Endothelial cell of umbilical vein (primary cell): ENCODE data around the gene CIPC. TPM values are rescaled to one million over a fixed set of nuclear protein-coding genes. Genes with fewer than 3 reads are reported as not detected.

ENCODE experiments used
- BruUV-seq: library from RNA; stranded (reverse); fragments of 400-500 nt; replicated peaks from 2 replicates; lab custom pipeline; 2021; lab: Mats Ljungman, UMichigan
- CTCF ChIA-PET: fragments of 300-600, 350-600 bp; sonication (Branson Sonifier 250); formaldehyde crosslinking; loops from one replicate; lab custom pipeline; 2021; ENCODE audit warnings: antibody characterized with exemption, inconsistent platforms; lab: Charles Lee
- POLR2A ChIA-PET: fragments of 300-600, 350-600 bp; sonication (Branson Sonifier 250); formaldehyde crosslinking; loops from one replicate; lab custom pipeline; 2021; ENCODE audit warnings: antibody characterized with exemption, inconsistent platforms; lab: Charles Lee
- DNase-seq: peaks from one replicate; pipeline ENCODE4 v3.0.0-alpha.2; 2011; ENCODE audit warnings: low read depth, low spot score
- FAIRE-seq: peaks from 2 replicates; lab custom pipeline; 2011; peaks lifted over from hg19 to GRCh38; lab: Jason Lieb, UNC
- H2AFZ ChIP-seq: 2 replicates; pipeline ENCODE4 v1.6.0; 2012; ENCODE audit warnings: low read depth, low read length, control low read depth, inconsistent platforms
- H3K27ac ChIP-seq: 2 replicates; pipeline ENCODE4 v1.5.1; 2011; ENCODE audit warnings: low read depth, mild to moderate bottlenecking, control low read depth, low read length, moderate library complexity; ENCODE audit not compliant: insufficient read depth
- H3K27me3 ChIP-seq, 2 experiments: 2 replicates each; pipeline versions ENCODE4 v1.6.0 to v1.6.1; 2011; ENCODE audit warnings: low read length in 2 of 2, mixed read lengths in 1 of 2; ENCODE audit not compliant: control insufficient read depth in 2 of 2, insufficient read depth in 2 of 2
- H3K36me3 ChIP-seq, 2 experiments: 2 replicates in 1 of 2; 3 replicates in 1 of 2; pipeline ENCODE4 v1.5.1; 2011; ENCODE audit warnings: low read length in 2 of 2, mild to moderate bottlenecking in 1 of 2, moderate library complexity in 1 of 2; ENCODE audit not compliant: control insufficient read depth in 2 of 2, insufficient read depth in 2 of 2; ENCODE audit errors: extremely low read depth in 1 of 2
- H3K4me1 ChIP-seq: 3 replicates; pipeline ENCODE4 v1.5.1; 2011; ENCODE audit warnings: mild to moderate bottlenecking, low read length; ENCODE audit not compliant: control insufficient read depth, insufficient read depth; ENCODE audit errors: extremely low read depth
- H3K4me2 ChIP-seq: 2 replicates; pipeline ENCODE4 v1.6.1; 2011; ENCODE audit warnings: low read length, control low read depth, mixed read lengths; ENCODE audit not compliant: insufficient read depth
- H3K4me3 ChIP-seq, 3 experiments: fragments of 200-600 bp in 1 of 3; sonication (generic), shearing (Covaris generic) in 1 of 3; replicated peaks in 1 of 3; 2 replicates each; pipeline ENCODE4 v1.5.1; 2011 to 2016; ENCODE audit warnings: control low read depth in 3 of 3, low read length in 3 of 3, mild to moderate bottlenecking in 2 of 3, inconsistent platforms in 1 of 3, low read depth in 1 of 3, moderate library complexity in 1 of 3; ENCODE audit not compliant: insufficient read depth in 1 of 3
- H3K79me2 ChIP-seq: 2 replicates; pipeline ENCODE4 v1.6.0; 2012; ENCODE audit warnings: low read length, inconsistent platforms; ENCODE audit not compliant: control insufficient read depth, insufficient read depth
- H3K9ac ChIP-seq: replicated peaks from 2 replicates; pipeline ENCODE3; 2011; ENCODE audit warnings: low read length, control low read depth; ENCODE audit not compliant: insufficient read depth; ENCODE audit errors: extremely low read depth
- H3K9me1 ChIP-seq: replicated peaks from 3 replicates; pipeline ENCODE4 v1.6.0; 2011; ENCODE audit warnings: mild to moderate bottlenecking, low read length; ENCODE audit not compliant: control insufficient read depth, insufficient read depth; ENCODE audit errors: extremely low read depth
- H3K9me3 ChIP-seq: replicated peaks from 2 replicates; pipeline ENCODE4 v1.5.1; 2012; ENCODE audit warnings: low read length, inconsistent platforms; ENCODE audit not compliant: control insufficient read depth, insufficient read depth
- H4K20me1 ChIP-seq: replicated peaks from 2 replicates; pipeline ENCODE3; 2011; ENCODE audit warnings: mild to moderate bottlenecking, low read length; ENCODE audit not compliant: control insufficient read depth, insufficient read depth; ENCODE audit errors: extremely low read depth
- CTCF ChIP-seq, 2 donors: IDR thresholded peaks; 1 replicate in 1 of 2; 2 replicates in 1 of 2; pipeline ENCODE4 v1.5.1; 2011; ENCODE audit warnings: low read length in 2 of 2, mild to moderate bottlenecking in 2 of 2, moderate library complexity in 2 of 2, control low read depth in 1 of 2, inconsistent platforms in 1 of 2, low read depth in 1 of 2; ENCODE audit not compliant: insufficient read depth in 1 of 2; ENCODE audit errors: extremely low read depth in 1 of 2
- EZH2 ChIP-seq: IDR thresholded peaks from 2 replicates; pipeline ENCODE4 v1.6.1; 2012; ENCODE audit warnings: borderline replicate concordance, low read depth, mild to moderate bottlenecking, moderate library complexity, low read length, inconsistent platforms; ENCODE audit not compliant: severe bottlenecking
- FOS ChIP-seq: IDR thresholded peaks from 2 replicates; pipeline ENCODE4 v1.6.1; 2011; ENCODE audit warnings: mild to moderate bottlenecking, low read length, moderate library complexity, borderline replicate concordance; ENCODE audit not compliant: insufficient read depth
- GATA2 ChIP-seq: IDR thresholded peaks from 2 replicates; pipeline ENCODE4 v1.7.0; 2011; ENCODE audit warnings: low read depth, mild to moderate bottlenecking, moderate library complexity, mixed read lengths, low read length; ENCODE audit not compliant: insufficient read length, insufficient read depth
- JUN ChIP-seq: IDR thresholded peaks from 2 replicates; pipeline ENCODE4 v1.6.1; 2011; ENCODE audit warnings: borderline replicate concordance, low read depth; ENCODE audit not compliant: insufficient read length, insufficient read depth
- MAX ChIP-seq: IDR thresholded peaks from 2 replicates; pipeline ENCODE4 v1.6.1; 2011; ENCODE audit not compliant: insufficient read depth, insufficient read length
- MYC ChIP-seq: IDR thresholded peaks from one replicate; pipeline ENCODE4 v1.6.1; 2011; ENCODE audit warnings: mild to moderate bottlenecking, low read depth, low read length
- POLR2A ChIP-seq: IDR thresholded peaks from 2 replicates; pipeline ENCODE4 v1.6.1; 2012; ENCODE audit warnings: low read depth, mild to moderate bottlenecking, control low read depth, low read length
- POLR2AphosphoS5 ChIP-seq: IDR thresholded peaks from 2 replicates; pipeline ENCODE4 v1.6.1; 2012; ENCODE audit warnings: low read depth, mild to moderate bottlenecking, control low read depth, low read length, moderate library complexity; ENCODE audit not compliant: insufficient read depth
- dilution Hi-C: fragments of 300-500 bp; cut with MboI; formaldehyde crosslinking; loops from one replicate; pipeline ENCODE4 v1.15.0; 2019; ENCODE audit warnings: low sequenced_read_pairs; ENCODE audit not compliant: extremely low pct_ligation_motif_present
- intact Hi-C: fragments of 100-400 bp; cut with micrococcal nuclease; formaldehyde crosslinking; loops from one replicate; pipeline ENCODE4 v1.10.0; 2022
- polyA plus RNA-seq, 4 experiments: library from polyadenylated mRNA; depleted of rRNA in 3 of 4; stranded (reverse) in 3 of 4; unstranded in 1 of 4; fragments of >200 nt; gene quantifications; 2 replicates each; pipeline versions ENCODE4 v1.2.1 to v1.2.3, GENCODE V29; 2011 to 2012; ENCODE audit warnings: missing spikeins in 1 of 4
- total RNA-seq: library from RNA; stranded (reverse); gene quantifications from 2 replicates; pipeline ENCODE4 v1.2.3, GENCODE V29; 2021

The CIPC gene
- total and polyA plus RNA-seq, 2 donors (not counting 3 experiments of a cell fraction or from before 2014, with no cell fraction given): 8.8 to 17.4 TPM

- Histone ChIP-seq H3K9ac (no peak overlapping the region), H2AFZ (no peak overlapping the region)
Observed at GRCh38 chr14:77099425-77100167, 1.5 kb downstream of the CIPC start.

GRCh38 chr14:77100961-77101360 lies 2.9 kb downstream of the CIPC start:
- intact Hi-C loops: no loop called here
- Histone ChIP-seq H3K4me2 (peak overlapping the region; percentile 17), H3K79me2 (peaks cover 41% of the 10 kb centered on the region), H3K4me1 (peaks cover 27% of the 10 kb centered on the region), H4K20me1 (no peaks in the 10 kb centered on the region), H3K36me3 (peaks cover 0 to 2% of the 10 kb centered on the region in 2 experiments), H3K9me1 (no peaks in the 10 kb centered on the region), H2AFZ (no peak overlapping the region), H3K27ac (no peak overlapping the region), H3K4me3 (no peak overlapping the region), H3K9ac (no peak overlapping the region), H3K27me3 (no peaks in the 10 kb centered on the region), H3K9me3 (no peaks in the 10 kb centered on the region)
- DNase-seq (peak; percentile 28), FAIRE-seq (peak; percentile 87)
- BruUV-seq: no TSS peak
- dilution Hi-C loops: no loop called here
- ChIA-PET POLR2A (no interaction called here), CTCF (interaction anchor here (1.0 to 13.5 kb wide), 6 partner anchors 8 to 227 kb away, joined by 3 to 312 read pairs (median 10); no protein-coding TSS in a partner anchor)
- TF ChIP-seq MAX (no peak), JUN (no peak), CTCF (IDR thresholded peaks at IDR 0.05; ENCODE audit: extremely low read depth in 1 of 2, insufficient read depth in 1 of 2, low read depth in 1 of 2, low read length in 2 of 2) (no peak), POLR2AphosphoS5 (no peak), POLR2A (no peak), FOS (no peak), GATA2 (no peak), EZH2 (no peak), MYC (no peak)

More at GRCh38 chr14:77099425-77100167, 1.5 kb downstream of the CIPC start:
- Histone ChIP-seq H3K9me1 (no peaks in the 10 kb centered on the region), H3K9me3 (no peaks in the 10 kb centered on the region), H3K4me3 (no peak overlapping the region), H3K79me2 (peaks cover 40% of the 10 kb centered on the region), H3K4me2 (peak overlapping the region; percentile 35), H3K27me3 (no peaks in the 10 kb centered on the region), H3K4me1 (peaks cover 27% of the 10 kb centered on the region), H3K27ac (no peak overlapping the region), H4K20me1 (no peaks in the 10 kb centered on the region), H3K36me3 (peaks cover 0 to 2% of the 10 kb centered on the region in 2 experiments)
- peak; percentile 55 for FAIRE-seq
- POLR2A ChIA-PET: interaction anchor here (1.5 kb wide), 1 partner anchor 11 kb away, joined by 4 read pairs; no protein-coding TSS in a partner anchor
- TF ChIP-seq JUN: no peak
- peak; percentile 23 for TF ChIP-seq MAX
- CTCF ChIA-PET: interaction anchor here (1.0 to 13.5 kb wide), 9 partner anchors 9 to 226 kb away, joined by 3 to 312 read pairs (median 5); no protein-coding TSS in a partner anchor
- dilution Hi-C loops (loop anchor here (25.0 kb wide), 1 partner anchor 212 kb away; no protein-coding TSS in a partner anchor), intact Hi-C loops (loop anchor here (2.0 to 10.0 kb wide), 3 partner anchors 71 to 385 kb away; partner anchors contain the start of genes AHSA1, IRF2BPL and VIPAS39)
- peak; percentile 43 for DNase-seq
- BruUV-seq: TSS peak; percentile 29
